Activated CD8-positive, alpha-beta memory T cell treated with anti-CD3 and anti-CD28 coated beads for 24 hours (primary cell): ENCODE data around the gene CCDC97.
A peak's percentile ranks its signal among the peaks of the same experiment; 100 is the strongest.

Source experiments
- DNase-seq: peaks from one replicate; pipeline ENCODE4 v3.0.0-alpha.2; 2020

The CCDC97 gene

DNA sequence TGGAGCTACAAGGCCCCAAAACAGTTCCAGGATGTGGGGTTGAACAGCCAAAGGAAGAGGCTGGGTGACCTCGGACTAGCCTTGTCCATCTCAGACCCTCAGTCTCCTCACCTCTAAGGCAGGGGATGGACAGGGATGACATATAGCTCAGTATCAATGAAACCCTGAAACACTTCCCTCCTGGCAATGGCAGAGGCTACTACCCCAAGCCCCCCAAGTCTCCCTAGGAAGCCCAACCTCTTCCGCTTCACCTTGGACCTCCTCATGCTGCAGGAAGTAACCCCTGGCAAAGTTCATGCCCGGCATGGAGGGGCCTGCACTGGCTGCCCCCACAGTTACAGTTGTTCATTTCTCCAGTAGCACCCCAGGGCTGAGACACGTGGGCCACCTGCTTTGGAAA is 10.6 kb downstream of the CCDC97 start:
- no peak for DNase-seq

DNA sequence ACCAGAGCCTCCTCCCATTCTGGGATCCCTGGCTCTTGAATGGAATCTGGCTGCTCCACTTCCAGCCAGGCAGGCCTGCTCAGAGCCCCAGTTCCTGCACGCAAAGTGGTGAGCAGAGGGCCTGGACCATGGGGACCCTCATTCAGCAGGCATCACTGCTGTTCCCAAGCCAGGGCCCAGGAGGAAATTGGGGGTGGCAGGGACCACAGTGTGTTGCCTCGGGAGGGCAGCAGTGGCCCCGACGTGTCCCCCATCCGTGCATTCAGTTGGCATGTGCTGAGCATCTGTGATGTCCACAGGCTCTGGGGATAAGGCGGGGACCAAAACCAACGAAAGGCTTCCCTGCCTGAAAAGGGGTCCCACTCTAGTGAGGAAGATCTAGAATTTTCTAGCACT is 11.2 kb downstream of the CCDC97 start:
- DNase-seq, result no peak

DNA sequence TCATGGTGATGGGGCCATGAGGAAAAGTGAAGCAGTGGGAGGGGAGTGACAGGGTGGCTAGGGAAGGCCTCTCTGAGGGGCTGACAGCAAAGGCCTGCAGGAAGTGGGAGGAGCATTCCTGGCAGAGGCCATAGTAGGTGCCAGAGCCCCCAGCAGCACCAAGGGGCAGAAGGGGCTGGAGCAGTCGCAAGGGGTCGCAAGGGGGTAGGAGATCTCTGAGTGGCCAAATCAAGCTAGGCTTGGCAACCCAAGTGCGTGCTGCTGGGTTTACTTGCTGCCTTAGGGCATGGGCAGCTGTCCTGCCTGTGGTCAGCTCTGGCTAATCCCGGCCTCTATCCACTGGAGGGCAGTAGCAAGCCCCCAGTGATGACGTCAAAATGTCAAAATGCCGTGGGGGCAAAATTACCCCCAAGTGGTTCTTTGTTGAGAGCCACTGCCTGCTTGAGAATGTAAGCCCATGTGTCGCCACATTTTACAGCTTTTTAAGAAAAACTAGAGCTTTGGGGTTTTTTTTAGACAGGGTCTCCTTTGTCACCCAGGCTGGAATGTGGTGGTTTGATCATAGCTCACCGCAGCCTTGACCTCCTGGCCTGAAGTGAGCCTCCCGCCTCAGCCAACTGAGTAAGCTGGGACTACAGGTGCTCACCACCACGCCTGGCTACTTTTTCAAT is 11.8 kb downstream of the CCDC97 start:
- no peak for DNase-seq

DNA sequence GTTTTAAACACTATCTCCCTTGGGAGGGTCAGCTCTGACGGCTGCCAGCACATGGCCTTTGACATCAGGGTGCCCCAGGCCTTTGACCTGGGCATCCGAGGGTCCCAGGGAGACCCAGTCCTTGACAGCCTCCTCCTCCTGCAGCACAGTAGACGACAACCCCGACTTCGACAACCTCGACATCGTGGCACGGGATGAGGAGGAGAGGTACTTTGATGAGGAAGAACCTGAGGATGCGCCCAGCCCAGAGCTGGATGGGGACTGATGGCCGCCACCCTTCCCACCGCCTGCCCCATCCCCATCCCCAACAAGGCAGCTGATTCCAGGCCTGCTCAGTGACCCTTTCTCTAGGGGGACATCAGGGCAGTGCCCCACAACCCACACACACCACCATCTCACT is 12.5 kb downstream of the CCDC97 start:
- no peak for DNase-seq

DNA sequence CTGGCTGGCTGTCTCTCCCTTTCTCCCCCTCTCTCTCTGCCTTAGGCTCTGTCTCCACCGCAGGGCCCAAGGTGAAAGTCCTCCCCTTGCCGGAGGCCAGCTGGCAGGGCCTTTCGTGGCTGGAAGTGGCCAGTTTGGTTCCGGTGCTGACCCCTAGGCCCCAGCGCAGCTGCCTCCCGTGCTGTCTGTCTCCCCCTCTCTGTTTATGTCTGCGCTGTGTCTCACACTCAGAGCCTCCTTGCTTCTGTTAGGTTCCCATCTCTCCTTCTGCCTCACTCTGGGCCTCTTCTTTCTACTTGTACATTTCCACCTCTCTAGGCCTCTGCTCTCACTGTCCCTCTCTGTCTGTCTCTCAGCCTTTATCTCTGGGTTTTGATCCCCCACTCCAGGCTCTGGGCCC is 13.1 kb downstream of the CCDC97 start:
- DNase-seq, result no peak

DNA sequence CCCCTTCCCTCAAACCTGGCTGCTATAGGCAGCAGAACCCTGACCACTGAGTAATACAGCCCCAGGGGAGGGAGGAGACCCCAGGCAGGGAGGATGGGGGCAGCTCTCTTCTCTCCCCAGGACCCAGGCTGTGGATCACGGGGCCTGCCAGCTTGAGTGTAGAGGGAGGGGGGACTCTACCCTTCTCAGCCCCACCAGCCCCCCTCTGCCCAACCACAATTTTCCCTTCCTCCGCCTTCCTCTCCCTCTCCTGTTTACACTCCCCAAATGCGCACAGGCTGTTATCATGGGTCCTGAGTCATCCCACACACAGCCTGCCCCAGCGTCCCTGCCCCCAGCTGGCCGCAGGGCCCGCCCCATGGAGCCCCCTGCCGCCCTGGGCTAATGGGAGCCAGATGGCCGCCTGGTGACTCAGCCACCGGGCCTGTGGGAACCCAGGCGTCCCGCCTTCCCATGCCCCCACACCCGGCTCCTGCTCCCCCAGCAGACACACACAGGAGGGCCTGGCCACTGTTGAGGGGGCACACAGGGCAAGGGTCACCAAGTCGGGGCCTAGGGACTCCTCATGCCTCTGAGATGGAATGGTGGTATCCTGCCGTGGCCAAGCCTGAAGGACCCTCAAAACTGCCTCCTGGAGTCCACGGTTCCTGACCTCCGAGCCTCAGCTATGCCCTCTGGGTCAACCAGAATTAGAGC is 13.6 kb downstream of the CCDC97 start:
- DNase-seq, result no peak

DNA sequence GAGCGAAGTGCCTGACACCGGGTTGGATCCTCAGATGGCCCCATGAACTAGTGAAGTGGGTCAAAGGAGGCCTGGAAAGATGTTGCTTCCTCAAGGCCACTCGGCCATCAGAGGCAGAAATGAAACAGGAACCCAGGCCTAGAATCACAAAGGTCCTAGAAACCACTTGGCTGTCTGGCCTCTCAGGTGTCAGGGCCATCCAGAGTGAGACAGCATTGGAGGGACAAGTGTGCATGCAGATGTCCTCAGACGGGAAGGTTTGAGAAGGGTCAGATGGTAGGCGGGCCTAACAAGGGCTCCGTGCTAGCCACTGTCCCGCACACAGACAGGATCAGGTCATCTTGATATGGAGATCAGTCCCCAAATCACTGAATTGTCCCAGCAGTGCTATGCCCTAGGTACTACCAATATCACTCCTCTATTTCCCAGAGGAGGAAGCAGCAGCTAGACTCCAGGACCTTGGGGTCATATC is 14.3 kb downstream of the CCDC97 start:
- DNase-seq, result no peak

DNA sequence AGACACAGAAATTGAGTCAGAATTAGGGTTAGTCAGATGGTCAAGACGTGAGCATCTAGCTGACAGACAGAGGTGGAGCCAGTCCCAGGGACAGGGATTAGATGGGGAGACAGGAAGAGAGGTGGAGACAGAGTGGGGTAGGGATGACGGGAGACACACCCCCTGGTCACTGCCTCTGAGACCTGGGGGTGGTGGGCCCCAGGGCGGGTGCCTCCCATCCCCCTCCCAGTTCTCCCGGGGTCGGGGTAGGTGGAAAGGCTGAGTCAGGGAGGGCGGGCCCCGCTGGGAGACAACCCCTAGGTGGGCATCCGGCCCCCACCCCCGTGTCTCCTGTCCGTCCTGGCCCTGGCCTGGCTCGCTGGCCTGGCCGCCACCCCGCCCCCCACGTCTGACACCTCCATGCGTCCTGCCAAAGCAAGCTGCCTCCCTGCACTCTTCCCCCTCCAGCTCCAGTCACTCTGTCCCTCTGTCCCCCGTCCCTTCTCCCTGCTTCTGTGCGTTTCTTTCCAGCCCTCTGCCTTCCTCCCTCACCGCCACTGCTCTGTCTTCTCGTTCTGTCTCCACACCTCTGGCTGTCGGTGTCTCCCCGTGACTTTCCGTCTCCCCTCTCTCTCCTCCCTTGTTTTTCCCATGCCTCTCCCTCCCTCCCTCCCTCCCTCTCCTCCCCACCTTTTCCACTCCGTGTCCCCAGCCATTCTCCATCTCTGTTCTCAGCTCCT is 15.1 kb downstream of the CCDC97 start:
- DNase-seq, result no peak

DNA sequence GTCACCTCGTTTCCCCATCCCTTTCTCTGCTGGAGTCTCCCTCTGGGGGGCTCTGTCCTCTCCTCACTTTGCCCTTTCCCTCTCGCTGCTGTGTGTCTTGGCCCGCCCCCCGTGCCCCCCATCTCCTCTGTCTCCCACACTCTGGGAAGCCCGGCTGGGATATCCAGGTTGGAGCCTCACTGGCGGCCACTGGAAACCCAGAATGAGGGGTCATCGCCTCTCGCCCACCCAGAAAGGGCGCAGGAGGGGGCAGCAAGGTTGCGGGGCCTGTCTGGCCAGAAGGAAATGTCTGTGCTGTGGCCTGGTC is 15.6 kb downstream of the CCDC97 start:
- DNase-seq, result no peak

DNA sequence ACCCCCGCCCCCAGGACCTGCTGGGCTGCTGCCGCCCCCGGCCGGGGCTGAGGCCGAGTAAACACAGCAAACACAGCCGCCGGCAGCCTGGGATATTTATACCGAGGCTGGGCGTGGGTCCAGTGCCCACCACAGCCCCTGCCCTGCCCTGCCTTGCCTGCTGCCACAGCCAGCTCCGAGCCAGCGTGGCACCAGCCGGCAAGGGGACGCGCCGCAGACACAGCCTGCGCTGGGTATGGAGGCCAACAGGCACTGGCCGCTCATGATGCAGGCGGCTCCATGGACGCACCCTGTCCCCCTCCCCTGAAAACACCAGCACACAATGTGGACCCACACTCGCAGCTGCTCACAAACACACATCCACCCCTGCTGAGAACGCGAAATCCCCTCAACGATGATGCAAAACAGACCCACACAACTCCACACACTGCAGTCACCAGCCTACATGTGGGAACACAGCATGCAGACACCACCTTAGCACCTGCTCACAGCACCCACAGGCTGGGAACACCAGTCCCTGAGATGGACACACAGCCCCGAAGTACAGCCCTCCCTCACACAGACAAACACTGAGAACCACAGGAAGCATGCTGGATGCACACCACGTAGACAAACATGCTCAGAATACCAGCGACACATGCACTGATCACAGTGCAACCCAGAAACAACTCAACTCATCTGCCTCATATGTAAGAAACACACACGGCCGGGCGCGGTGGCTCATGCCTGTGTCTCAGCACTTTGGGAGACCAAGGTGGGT is 16.2 kb downstream of the CCDC97 start:
- no peak for DNase-seq

DNA sequence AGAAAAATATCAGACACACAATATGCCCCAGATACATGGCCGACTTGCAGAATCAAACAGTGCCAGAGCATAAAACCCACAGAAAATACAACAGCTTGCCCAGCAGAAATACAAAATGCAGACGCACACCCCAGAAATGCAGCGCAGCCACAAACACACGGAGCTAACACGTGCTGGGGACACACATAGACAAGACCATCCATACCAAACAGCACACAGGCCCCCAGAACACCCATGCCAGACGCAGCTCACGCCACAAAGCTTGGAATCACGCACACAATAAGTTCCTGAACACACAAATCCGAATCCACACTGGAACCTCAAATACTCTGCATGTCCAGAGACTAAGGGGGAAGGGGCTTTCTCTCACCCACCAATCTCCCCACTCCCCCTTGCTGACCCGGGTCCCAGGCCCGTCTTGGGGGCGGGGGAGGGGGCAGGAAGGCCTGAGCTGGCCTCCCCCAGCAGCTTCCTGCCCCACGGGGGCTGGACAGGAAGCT is 17.2 kb downstream of the CCDC97 start:
- DNase-seq, result no peak

DNA sequence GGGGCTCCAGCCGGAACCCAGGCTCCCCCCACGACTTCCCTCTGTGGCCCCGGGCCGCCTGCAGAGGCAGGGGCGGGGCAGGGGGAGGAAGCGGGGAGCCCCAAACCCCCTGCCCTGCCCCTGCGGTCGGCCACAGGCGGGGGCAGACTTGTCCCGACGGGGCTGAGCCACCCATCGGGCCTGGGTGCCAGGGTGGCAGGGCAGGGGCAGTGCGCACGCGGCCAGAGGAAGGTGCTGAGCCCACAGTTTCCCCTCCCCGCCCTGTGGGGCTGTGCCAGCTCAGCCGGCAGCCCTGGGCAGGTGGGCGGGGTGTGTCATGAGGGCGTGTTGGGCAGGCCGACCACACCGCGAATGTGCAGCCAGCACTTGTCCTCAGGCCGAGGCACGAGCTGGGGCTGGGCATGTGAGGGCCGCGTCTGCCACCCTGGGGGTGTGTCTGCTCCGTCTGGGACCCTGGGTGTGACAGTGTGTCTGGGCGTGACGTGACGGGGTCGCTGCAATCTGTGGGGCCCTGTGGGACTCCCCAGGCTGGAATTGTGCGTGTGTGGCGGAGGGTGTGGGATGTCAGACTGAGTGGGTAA is 17.7 kb downstream of the CCDC97 start:
- peak; percentile 93 for DNase-seq

DNA sequence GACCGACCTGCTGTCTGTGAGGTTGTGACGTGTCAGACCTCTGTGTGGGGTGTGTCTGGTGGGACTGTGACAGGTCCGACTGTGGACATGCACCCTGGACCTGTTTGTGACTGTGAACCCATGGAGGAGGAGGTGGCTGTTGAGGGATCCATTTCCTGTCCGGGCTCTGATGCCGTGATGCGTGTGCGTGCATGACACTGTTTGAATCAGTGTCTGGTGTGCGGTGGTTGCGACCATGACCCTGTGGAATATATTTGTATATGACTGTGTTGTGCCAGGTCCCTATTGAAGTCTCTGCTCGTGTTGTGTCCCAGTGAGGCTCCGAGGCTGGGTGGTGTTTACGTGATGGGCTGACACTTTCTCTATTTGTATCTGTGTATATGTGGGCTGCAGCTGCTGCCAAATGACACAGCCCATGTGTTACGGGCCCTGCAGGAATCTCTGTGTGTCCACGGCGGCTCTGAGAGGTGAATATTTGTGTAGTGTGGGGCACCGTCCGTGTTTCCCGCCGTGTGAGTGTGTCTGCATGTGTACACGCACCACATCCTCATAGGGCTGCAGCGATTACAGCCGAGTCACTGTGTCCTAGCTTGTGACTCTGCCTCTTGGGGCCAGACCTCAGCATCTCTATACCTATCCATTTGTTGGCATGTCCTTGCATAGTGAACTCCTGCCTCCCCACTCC is 18.3 kb downstream of the CCDC97 start:
- no peak for DNase-seq

DNA sequence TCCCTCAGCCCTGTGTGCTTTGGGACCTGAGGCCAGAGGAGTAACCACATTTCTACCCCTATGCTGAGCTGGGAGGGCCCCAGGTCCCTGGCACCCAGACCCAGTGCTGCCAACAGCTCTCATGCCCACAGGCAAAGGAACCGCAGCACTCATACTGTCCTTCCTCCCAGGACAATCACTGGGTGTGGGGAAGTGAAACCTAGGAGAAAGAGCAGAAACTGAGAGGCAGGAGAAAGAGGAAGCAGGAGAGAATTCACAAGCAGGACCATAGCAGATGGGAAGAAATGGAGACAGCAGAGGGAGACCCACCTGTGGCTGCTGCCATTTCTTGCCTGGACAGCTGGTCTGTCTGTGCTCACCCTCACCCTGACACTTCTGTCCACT is 18.9 kb downstream of the CCDC97 start:
- no peak for DNase-seq

DNA sequence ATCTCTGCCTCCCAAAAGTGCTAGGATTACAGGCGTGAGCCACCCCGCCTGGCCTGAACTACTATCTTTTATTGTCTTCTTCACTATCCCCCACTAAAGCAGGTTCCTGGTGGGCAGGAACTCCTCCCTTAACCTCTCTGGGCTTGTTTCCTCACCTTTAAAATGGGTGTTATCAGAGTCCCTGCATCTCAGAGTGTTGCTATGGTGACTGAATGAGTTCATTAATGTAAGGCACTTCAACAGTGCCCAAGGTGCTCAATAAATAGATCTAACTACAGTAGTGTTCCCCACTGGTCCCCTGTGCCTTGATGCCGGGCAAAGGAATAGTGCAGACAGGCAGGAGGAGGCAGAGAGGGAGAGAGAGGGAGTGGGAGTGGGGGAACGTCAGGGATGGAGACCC is 20.5 kb downstream of the CCDC97 start:
- DNase-seq, result no peak

DNA sequence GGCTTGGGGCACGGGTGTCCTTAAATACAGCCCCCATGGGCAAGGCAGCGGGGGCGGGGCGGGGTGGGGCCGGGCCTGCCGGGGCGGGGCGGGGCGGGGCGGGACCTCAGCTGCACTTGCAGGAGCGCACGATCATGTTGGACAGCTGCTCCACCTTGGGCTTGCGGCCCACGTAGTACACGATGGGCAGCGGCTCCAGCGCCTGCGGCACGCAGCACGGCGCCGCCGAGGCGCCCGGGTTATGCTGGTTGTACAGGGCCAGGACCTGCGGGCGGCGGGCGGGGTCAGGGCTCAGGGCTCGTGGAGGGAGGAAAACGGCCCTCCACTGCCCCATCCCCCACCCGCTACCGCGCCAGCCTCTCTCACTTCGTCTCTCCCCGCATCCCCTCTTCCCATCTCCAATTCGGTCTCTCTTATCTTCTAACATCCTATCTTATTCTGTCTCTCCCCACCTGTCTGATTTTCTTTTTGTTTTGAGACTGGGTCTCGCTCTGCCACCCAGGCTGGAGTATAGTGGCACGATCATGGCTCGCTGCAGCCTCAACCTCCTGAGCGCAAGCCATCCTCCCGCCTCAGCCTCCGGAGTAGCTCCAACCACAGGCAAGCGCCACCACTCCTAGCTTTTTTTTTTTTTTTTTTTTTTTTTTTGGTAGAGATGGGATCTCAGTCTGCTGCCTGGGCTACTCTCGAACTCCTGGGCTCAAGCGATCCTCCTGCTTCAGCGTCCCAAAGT is 21.1 kb downstream of the CCDC97 start:
- no peak for DNase-seq

DNA sequence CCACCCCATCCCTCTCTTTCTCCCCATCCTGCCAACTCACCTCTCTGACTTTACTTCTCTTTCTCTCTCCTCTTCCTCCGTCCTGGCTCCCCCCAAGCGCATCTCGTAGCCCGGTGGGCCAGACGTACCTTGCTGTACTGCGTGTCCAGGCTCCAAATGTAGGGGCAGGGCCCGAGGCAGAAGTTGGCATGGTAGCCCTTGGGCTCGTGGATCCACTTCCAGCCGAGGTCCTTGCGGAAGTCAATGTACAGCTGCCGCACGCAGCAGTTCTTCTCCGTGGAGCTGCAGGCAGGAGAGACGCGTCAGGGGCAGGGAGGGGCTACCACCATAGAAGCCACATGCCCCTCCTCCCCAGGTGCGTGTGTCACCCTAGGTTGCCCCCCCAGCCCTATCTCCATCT is 22.0 kb downstream of the CCDC97 start:
- no peak for DNase-seq

DNA sequence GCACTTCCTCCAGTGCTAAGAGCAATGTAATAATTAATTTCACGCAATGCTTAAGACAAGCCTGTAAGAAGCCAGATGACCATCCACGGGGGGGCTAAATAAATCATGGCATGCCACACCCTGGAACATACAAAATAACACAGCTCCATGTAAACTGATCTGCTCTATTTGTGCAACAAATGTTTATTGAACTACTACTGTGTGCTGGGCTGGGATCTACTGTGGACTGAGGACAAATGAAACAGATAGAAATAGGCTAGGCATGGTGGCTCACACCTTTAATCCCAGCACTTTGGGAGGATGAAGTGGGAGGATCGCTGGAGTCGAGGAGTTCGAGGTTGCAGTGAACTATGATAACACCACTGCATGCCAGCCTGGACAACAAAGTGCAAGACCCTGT is 22.5 kb downstream of the CCDC97 start:
- no peak for DNase-seq

DNA sequence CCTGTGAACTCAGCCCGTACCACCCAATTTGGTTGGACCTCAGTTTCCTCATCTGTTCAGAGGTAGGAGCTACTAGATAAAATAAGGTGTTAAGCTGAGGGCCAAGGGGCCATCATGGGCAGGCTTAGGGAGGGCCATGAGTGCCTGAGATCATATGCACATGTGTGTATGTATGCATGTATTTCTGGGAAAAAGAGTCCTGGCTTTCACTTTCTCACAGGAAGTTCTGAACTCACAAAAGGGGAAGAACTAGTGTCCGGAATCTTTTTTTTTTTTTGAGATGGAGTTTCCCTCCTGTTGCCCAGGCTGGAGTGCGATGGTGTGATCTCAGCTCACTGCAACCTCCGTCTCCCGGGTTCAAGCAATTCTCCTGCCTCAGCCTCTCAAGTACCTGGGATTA is 24.8 kb downstream of the CCDC97 start:
- DNase-seq, result no peak

DNA sequence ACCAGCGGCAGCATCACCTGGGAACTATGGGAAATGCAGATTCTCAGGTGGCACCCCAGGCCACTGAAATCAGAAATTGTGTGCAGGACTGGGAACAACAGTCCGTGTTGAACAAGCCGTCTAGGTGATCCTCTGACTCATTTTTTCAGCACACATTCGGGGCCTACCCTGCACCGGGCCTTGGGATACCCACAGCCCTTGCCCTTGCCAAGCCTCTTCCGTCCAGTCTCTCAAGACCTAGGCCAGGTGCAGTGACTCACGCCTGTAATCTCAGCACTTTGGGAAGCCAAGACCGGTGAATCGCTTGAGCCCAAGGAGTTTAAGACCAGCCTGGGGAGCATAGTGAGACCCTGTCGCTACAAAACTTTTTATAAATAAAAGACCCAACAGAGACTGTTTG is 25.5 kb downstream of the CCDC97 start:
- DNase-seq, result no peak

DNA sequence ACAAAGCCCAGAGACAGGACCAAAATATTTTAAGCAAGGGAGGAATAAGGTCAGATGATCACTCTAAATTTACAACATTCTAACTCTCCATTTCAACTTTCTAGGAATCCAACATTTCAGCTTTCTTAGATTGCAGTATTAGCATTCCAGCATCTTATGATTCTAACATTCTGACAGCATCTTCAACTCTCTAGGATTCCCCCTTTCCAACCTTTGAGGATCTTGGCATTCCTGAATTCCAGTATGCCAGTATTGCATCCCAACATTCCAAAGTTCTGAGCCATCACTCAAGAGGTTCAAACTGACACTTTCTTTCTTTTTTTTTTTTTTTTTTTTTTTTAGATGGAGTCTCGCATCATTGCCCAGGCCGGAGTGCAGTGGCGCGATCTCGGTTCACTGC is 30.0 kb downstream of the CCDC97 start:
- no peak for DNase-seq
